IMR-90 (cell line): ENCODE data around the gene CLEC11A. TPM values are rescaled to one million over a fixed set of nuclear protein-coding genes. Genes with fewer than 3 reads are reported as not detected.
"Not testable (repeated sequence)": the region's sequence is repeated elsewhere in the genome, so short reads cannot be mapped to it uniquely, and the experiment has no call there.

Source experiments
- ATAC-seq: fragments of 200-7000 bp; cut with Tn5 transposase; 2 replicates; pipeline ENCODE4 v1.9.1; 2020; ENCODE audit warnings: low read depth, mild to moderate bottlenecking, moderate library complexity
- BruUV-seq: library from RNA; stranded (reverse); fragments of 400-500 nt; replicated peaks from 2 replicates; lab custom pipeline; 2021; lab: Mats Ljungman, UMichigan
- CTCF ChIA-PET: fragments of 300-600 bp; formaldehyde crosslinking; extraction: SDS; loops from one replicate; lab custom pipeline; 2021; ENCODE audit warnings: antibody characterized with exemption; lab: Yijun Ruan, JAX
- POLR2A ChIA-PET: fragments of 300-600 bp; sonication (Branson Sonifier 250); formaldehyde crosslinking; loops from one replicate; lab custom pipeline; 2022; ENCODE audit warnings: antibody characterized with exemption; ENCODE audit not compliant: unreplicated experiment; lab: Charles Lee
- DNase-seq: peaks from one replicate; pipeline ENCODE4 v3.0.0; 2013
- H2AFZ ChIP-seq: replicated peaks from 2 replicates; pipeline ENCODE3; 2013; ENCODE audit warnings: low read length, mild to moderate bottlenecking; ENCODE audit not compliant: poor library complexity
- H2AK5ac ChIP-seq: 2 replicates; pipeline ENCODE4 v1.6.1; 2013; ENCODE audit warnings: low read depth, low read length, inconsistent platforms
- H2AK9ac ChIP-seq: replicated peaks from 2 replicates; pipeline ENCODE3; 2013; ENCODE audit warnings: mild to moderate bottlenecking, low read depth, low read length, moderate library complexity; ENCODE audit not compliant: poor library complexity
- H2BK120ac ChIP-seq: 2 replicates; pipeline ENCODE4 v1.6.1; 2013; ENCODE audit warnings: low read depth, low read length, inconsistent platforms
- H2BK15ac ChIP-seq: 3 replicates; pipeline ENCODE4 v1.6.1; 2013; ENCODE audit warnings: low read depth, low read length, inconsistent platforms
- H2BK20ac ChIP-seq: 2 replicates; pipeline ENCODE4 v1.6.1; 2013; ENCODE audit warnings: low read depth, mild to moderate bottlenecking, inconsistent platforms, low read length, moderate library complexity
- H2BK5ac ChIP-seq: 2 replicates; pipeline ENCODE4 v1.6.1; 2013; ENCODE audit warnings: mild to moderate bottlenecking, low read depth, low read length, inconsistent platforms; ENCODE audit not compliant: poor library complexity, severe bottlenecking
- H3K14ac ChIP-seq: replicated peaks from 2 replicates; pipeline ENCODE4 v1.6.1; 2013; ENCODE audit warnings: low read depth, low read length, inconsistent platforms
- H3K18ac ChIP-seq: 2 replicates; pipeline ENCODE4 v1.6.1; 2013; ENCODE audit warnings: low read depth, low read length, control low read depth
- H3K23ac ChIP-seq: 2 replicates; pipeline ENCODE4 v1.6.1; 2013; ENCODE audit warnings: low read depth, low read length, inconsistent platforms
- H3K27ac ChIP-seq: 2 replicates; pipeline ENCODE4 v1.5.1; 2013; ENCODE audit warnings: mild to moderate bottlenecking, control low read depth, low read length; ENCODE audit not compliant: insufficient read depth
- H3K27me3 ChIP-seq: 2 replicates; pipeline ENCODE4 v1.6.1; 2013; ENCODE audit warnings: low read length; ENCODE audit not compliant: control insufficient read depth, insufficient read depth
- H3K36me3 ChIP-seq: 2 replicates; pipeline ENCODE4 v1.6.1; 2013; ENCODE audit warnings: low read length, mixed read lengths; ENCODE audit not compliant: control insufficient read depth, insufficient read depth
- H3K4ac ChIP-seq: 2 replicates; pipeline ENCODE4 v1.6.1; 2013; ENCODE audit warnings: low read depth, low read length, inconsistent platforms
- H3K4me1 ChIP-seq: 2 replicates; pipeline ENCODE4 v1.6.1; 2013; ENCODE audit warnings: low read length, mixed read lengths; ENCODE audit not compliant: control insufficient read depth, insufficient read depth
- H3K4me2 ChIP-seq: 2 replicates; pipeline ENCODE4 v1.6.1; 2013; ENCODE audit warnings: low read depth, mild to moderate bottlenecking, control low read depth, low read length, moderate library complexity
- H3K4me3 ChIP-seq: 2 replicates; pipeline ENCODE4 v1.5.1; 2013; ENCODE audit warnings: low read depth, mild to moderate bottlenecking, control low read depth, low read length, moderate library complexity; ENCODE audit not compliant: insufficient read depth
- H3K56ac ChIP-seq: 2 replicates; pipeline ENCODE4 v1.6.1; 2013; ENCODE audit warnings: low read length, inconsistent platforms; ENCODE audit not compliant: insufficient read depth; ENCODE audit errors: extremely low read depth
- H3K79me1 ChIP-seq, 2 experiments: 2 replicates each; pipeline ENCODE4 v1.6.1; 2013; ENCODE audit warnings: low read length in 2 of 2, inconsistent platforms in 1 of 2, low read depth in 1 of 2
- H3K9ac ChIP-seq: 2 replicates; pipeline ENCODE4 v1.6.1; 2013; ENCODE audit warnings: low read depth, low read length, control low read depth
- H3K9me1 ChIP-seq: 2 replicates; pipeline ENCODE4 v1.6.1; 2013; ENCODE audit warnings: low read length, inconsistent platforms; ENCODE audit not compliant: insufficient read depth
- H3K9me3 ChIP-seq: 2 replicates; pipeline ENCODE4 v1.6.1; 2013; ENCODE audit warnings: low read length; ENCODE audit not compliant: control insufficient read depth, insufficient read depth
- H4K20me1 ChIP-seq: 2 replicates; pipeline ENCODE4 v1.6.1; 2013; ENCODE audit warnings: low read length, inconsistent platforms; ENCODE audit not compliant: insufficient read depth
- H4K5ac ChIP-seq: 2 replicates; pipeline ENCODE4 v1.6.1; 2013; ENCODE audit warnings: mild to moderate bottlenecking, low read depth, low read length, control low read depth
- H4K8ac ChIP-seq, 2 experiments: 2 replicates each; pipeline ENCODE4 v1.6.1; 2013; ENCODE audit warnings: low read depth in 2 of 2, low read length in 2 of 2, control low read depth in 1 of 2, inconsistent platforms in 1 of 2
- H4K91ac ChIP-seq: 2 replicates; pipeline ENCODE4 v1.6.1; 2013; ENCODE audit warnings: low read depth, low read length, inconsistent platforms; ENCODE audit not compliant: insufficient read depth
- CHD1 ChIP-seq: IDR thresholded peaks from 2 replicates; pipeline ENCODE4 v1.6.1; 2012; ENCODE audit warnings: low read depth, low read length, improper control_type of control experiment
- NFE2L2 ChIP-seq: fragments of 150-350 bp; IDR thresholded peaks from 2 replicates; pipeline ENCODE4 v1.6.1; 2016; ENCODE audit warnings: low read depth, mild to moderate bottlenecking, low read length
- RAD21 ChIP-seq: IDR thresholded peaks from 2 replicates; pipeline ENCODE4 v1.6.1; 2012; ENCODE audit warnings: low read length, improper control_type of control experiment
- USF2 ChIP-seq: fragments of 150-350 bp; IDR thresholded peaks from 2 replicates; pipeline ENCODE4 v1.6.1; 2017; ENCODE audit warnings: mild to moderate bottlenecking, antibody characterized with exemption, low read length, low read depth
- WGBS, 2 experiments: methylation state at CpG; one replicate each; pipeline versions ENCODE4 v1.1.5 to v1.1.7; 2013; ENCODE audit warnings: missing lambda C conversion rate in 2 of 2; ENCODE audit not compliant: insufficient read length in 1 of 2; ENCODE audit errors: extremely low coverage in 2 of 2; 5-methylcytosine and 5-hydroxymethylcytosine counted together
- dilution Hi-C: fragments of 300-500 bp; cut with HindIII; formaldehyde crosslinking; loops from one replicate; pipeline ENCODE4 v1.14.3; 2018; ENCODE audit warnings: low sequenced_read_pairs; ENCODE audit not compliant: unreplicated experiment
- in situ Hi-C: fragments of 300-500 bp; cut with MboI; formaldehyde crosslinking; loops from 3 replicates; pipeline ENCODE4 v1.14.3; 2019; ENCODE audit warnings: low sequenced_read_pairs, inconsistent platforms, mixed read lengths
- intact Hi-C: fragments of 100-400 bp; cut with micrococcal nuclease; formaldehyde crosslinking; loops from 2 replicates; pipeline ENCODE4 v1.10.0; 2022
- polyA plus RNA-seq, 3 experiments: library from polyadenylated mRNA; depleted of rRNA; stranded (reverse); fragments of >200 nt; gene quantifications; 2 replicates each; pipeline ENCODE4 v1.2.3, GENCODE V29; 2012; ENCODE audit warnings: low replicate concordance in 1 of 3
- total RNA-seq: library from RNA; depleted of rRNA; stranded (reverse); fragments of >200 nt; gene quantifications from 2 replicates; pipeline ENCODE4 v1.2.3, GENCODE V29; 2012

The CLEC11A gene
- total and polyA plus RNA-seq, 2 of the 4 experiments (the other 2 are of a cell fraction) = 17.0 to 152 TPM

GRCh38 chr19:50772476-50772875 is 49.3 kb downstream of the CLEC11A start:
- TF ChIP-seq CHD1 (no peak), RAD21 (no peak), USF2 (peak; percentile 81), NFE2L2 (no peak)
- H3K27ac ChIP-seq = no peak overlapping the region
- BruUV-seq = no TSS peak
- dilution Hi-C loops = no loop called here
- no peak overlapping the region for H3K18ac ChIP-seq
- H3K4me3 ChIP-seq = no peak overlapping the region
- H2AK9ac ChIP-seq = no peak overlapping the region
- in situ Hi-C loops = no loop called here
- ChIA-PET CTCF (no interaction called here), POLR2A (no interaction called here)
- H3K4me2 ChIP-seq = no peak overlapping the region
- WGBS, 2 experiments = no CpG with 5 or more reads among the region's 2 CpGs
- H4K8ac ChIP-seq = no peak overlapping the region
- H3K23ac ChIP-seq = no peak overlapping the region
- no peaks in the 10 kb centered on the region for H3K9me1 ChIP-seq
- no peak overlapping the region for H2AFZ ChIP-seq
- H3K79me1 ChIP-seq = no peaks in the 10 kb centered on the region
- H3K9ac ChIP-seq = no peak overlapping the region
- no peak overlapping the region for H3K14ac ChIP-seq
- intact Hi-C loops = no loop called here
- H2BK5ac ChIP-seq = no peak overlapping the region
- H3K4ac ChIP-seq = no peak overlapping the region
- no peak overlapping the region for H4K5ac ChIP-seq
- no peak overlapping the region for H4K91ac ChIP-seq
- no peaks in the 10 kb centered on the region for H3K9me3 ChIP-seq
- DNase-seq (peak; percentile 24), ATAC-seq (no peak)
- H2BK15ac ChIP-seq = no peak overlapping the region
- H2BK20ac ChIP-seq = no peak overlapping the region
- no peaks in the 10 kb centered on the region for H3K36me3 ChIP-seq
- H3K4me1 ChIP-seq = no peaks in the 10 kb centered on the region
- H3K27me3 ChIP-seq = peaks cover 2% of the 10 kb centered on the region
- H4K20me1 ChIP-seq = no peaks in the 10 kb centered on the region
- no peak overlapping the region for H2AK5ac ChIP-seq
- H3K56ac ChIP-seq = no peak overlapping the region
- H2BK120ac ChIP-seq = no peak overlapping the region

GRCh38 chr19:50772912-50773311 is 49.7 kb downstream of the CLEC11A start:
- CTCF ChIA-PET = interaction anchor here (1.0 kb wide), 1 partner anchor 48 kb away, joined by 3 read pairs; no protein-coding TSS in a partner anchor

More at GRCh38 chr19:50772912-50773311, 49.7 kb downstream of the CLEC11A start:
- H4K91ac ChIP-seq, H2BK120ac ChIP-seq, BruUV-seq, H3K4me3 ChIP-seq, H2BK15ac ChIP-seq, H3K36me3 ChIP-seq, H3K18ac ChIP-seq, POLR2A ChIA-PET, dilution Hi-C loops, H3K4ac ChIP-seq, ATAC-seq, H3K9me1 ChIP-seq, H2AK5ac ChIP-seq, H3K4me2 ChIP-seq, H2BK5ac ChIP-seq, H3K56ac ChIP-seq, H3K9me3 ChIP-seq, intact Hi-C loops, DNase-seq, H4K5ac ChIP-seq, H3K27ac ChIP-seq, H3K23ac ChIP-seq, H3K4me1 ChIP-seq, H2AK9ac ChIP-seq, H2BK20ac ChIP-seq, H4K8ac ChIP-seq, H3K14ac ChIP-seq, H2AFZ ChIP-seq, in situ Hi-C loops, H3K9ac ChIP-seq, H4K20me1 ChIP-seq, H3K27me3 ChIP-seq, H3K79me1 ChIP-seq: not testable (repeated sequence)
- WGBS, 2 experiments = 86% methylated on average over 1 of the region's 3 CpGs; no CpG with 5 or more reads in 1 of the 2 experiments
